ENCODE results near the gene MARCKS.

GRCh38 chr6:113853252-113853651 is 3.9 kb upstream of the MARCKS start:
- TF ChIP-seq CTCF (IDR thresholded peaks at IDR 0.05; ENCODE audit: extremely low read depth in 1 of 2, insufficient read depth in 1 of 2, low read depth in 1 of 2, low read length in 2 of 2) (no peak), POLR2AphosphoS5 (IDR thresholded peaks at IDR 0.05; ENCODE audit: insufficient read depth, low read depth, low read length) (no peak), POLR2A (IDR thresholded peaks at IDR 0.05; ENCODE audit: low read depth, low read length) (no peak), EZH2 (IDR thresholded peaks at IDR 0.05; ENCODE audit: borderline replicate concordance, low read depth, low read length, severe bottlenecking) (no peak), MAX (IDR thresholded peaks at IDR 0.05; ENCODE audit: insufficient read depth, insufficient read length) (no peak)

Data from endothelial cell of umbilical vein (primary cell).